GM18498 (cell line): Measurements from ENCODE around the gene NFE2.

Source experiments
- ATAC-seq: cut with Tn5 transposase; IDR thresholded peaks from one replicate; pipeline ENCODE4 v1.9.1; 2021; ENCODE audit warnings: mild to moderate bottlenecking, moderate library complexity; ENCODE audit not compliant: unreplicated experiment

The NFE2 gene

GRCh38 chr12:54253240-54253639 lies 47.6 kb downstream of the NFE2 start:
- no peak for ATAC-seq

- ATAC-seq = no peak
These were observed 49.0 kb downstream of the NFE2 start for GRCh38 chr12:54251667-54252284.

- no peak for ATAC-seq
These were observed 51.3 kb downstream of the NFE2 start for GRCh38 chr12:54249489-54249888.

- no peak for ATAC-seq
These were observed 54.7 kb downstream of the NFE2 start for GRCh38 chr12:54246011-54246641.
